ENCODE measurements around the gene PTTG1IP. TPM values are rescaled to one million over a fixed set of nuclear protein-coding genes. Genes with fewer than 3 reads are reported as not detected.

Gene PTTG1IP
- total and polyA plus RNA-seq, 2 donors (not counting 1 experiment from before 2014, with no cell fraction given), result 229 to 240 TPM

DNA sequence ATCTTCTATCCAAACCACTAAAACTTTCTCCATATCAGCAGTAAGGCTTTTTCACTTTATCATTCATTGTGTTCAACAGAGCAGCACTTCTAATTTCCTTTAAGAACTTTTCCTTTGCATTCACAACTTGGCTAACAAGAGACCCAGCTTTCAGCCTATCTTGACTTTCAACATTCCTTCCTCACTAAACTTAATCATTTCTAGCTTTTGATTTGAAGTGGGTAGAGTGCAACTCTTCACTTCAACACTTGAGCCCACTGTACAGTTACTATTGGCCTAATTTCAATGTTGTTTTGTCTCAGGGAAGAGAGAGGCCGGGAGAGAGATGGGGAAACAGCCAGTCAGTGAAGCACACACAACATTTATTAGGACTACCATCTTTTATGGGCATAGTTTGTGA is 73.8 kb downstream of the PTTG1IP start:
- peaks cover 4% of the 10 kb centered on the region for H3K4me1 ChIP-seq (ENCODE audit: control insufficient read depth, extremely low read depth, insufficient read depth, low read length)
- no peak overlapping the region for H3K4me3 ChIP-seq (replicated peaks in 1 of 4; ENCODE audit: control extremely low read depth in 1 of 4, insufficient read depth in 1 of 4, low read depth in 3 of 4, low read length in 4 of 4)
- H2AFZ ChIP-seq (ENCODE audit: low read length), result no peak overlapping the region
- no peak for TF ChIP-seq EZH2 (IDR thresholded peaks at IDR 0.05; ENCODE audit: low read length, missing control alignments)
- TF ChIP-seq, protein P1, sequence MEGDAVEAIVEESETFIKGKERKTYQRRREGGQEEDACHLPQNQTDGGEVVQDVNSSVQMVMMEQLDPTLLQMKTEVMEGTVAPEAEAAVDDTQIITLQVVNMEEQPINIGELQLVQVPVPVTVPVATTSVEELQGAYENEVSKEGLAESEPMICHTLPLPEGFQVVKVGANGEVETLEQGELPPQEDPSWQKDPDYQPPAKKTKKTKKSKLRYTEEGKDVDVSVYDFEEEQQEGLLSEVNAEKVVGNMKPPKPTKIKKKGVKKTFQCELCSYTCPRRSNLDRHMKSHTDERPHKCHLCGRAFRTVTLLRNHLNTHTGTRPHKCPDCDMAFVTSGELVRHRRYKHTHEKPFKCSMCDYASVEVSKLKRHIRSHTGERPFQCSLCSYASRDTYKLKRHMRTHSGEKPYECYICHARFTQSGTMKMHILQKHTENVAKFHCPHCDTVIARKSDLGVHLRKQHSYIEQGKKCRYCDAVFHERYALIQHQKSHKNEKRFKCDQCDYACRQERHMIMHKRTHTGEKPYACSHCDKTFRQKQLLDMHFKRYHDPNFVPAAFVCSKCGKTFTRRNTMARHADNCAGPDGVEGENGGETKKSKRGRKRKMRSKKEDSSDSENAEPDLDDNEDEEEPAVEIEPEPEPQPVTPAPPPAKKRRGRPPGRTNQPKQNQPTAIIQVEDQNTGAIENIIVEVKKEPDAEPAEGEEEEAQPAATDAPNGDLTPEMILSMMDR (conservative IDR thresholded peaks at IDR 0.05 in 1 of 2, IDR thresholded peaks at IDR 0.05 in 1 of 2; ENCODE audit: low read depth in 1 of 2, low read length in 2 of 2), result no peak
- H3K27me3 ChIP-seq (ENCODE audit: control insufficient read depth, insufficient read depth, low read length), result no peaks in the 10 kb centered on the region
- H3K9ac ChIP-seq (ENCODE audit: insufficient read depth, low read length), result no peak overlapping the region
- H3K27ac ChIP-seq (ENCODE audit: insufficient read depth, low read length), result no peak overlapping the region
- no peaks in the 10 kb centered on the region for H4K20me1 ChIP-seq (ENCODE audit: control insufficient read depth, extremely low read depth, insufficient read depth, low read length)
- DNase-seq (ENCODE audit: low read depth in 2 of 2), result no peak
- peaks cover 61% of the 10 kb centered on the region for H3K79me2 ChIP-seq (ENCODE audit: control insufficient read depth, insufficient read depth, low read length)
- peak overlapping the region; percentile 44 for H3K4me2 ChIP-seq (ENCODE audit: extremely low read depth, insufficient read depth, low read length)
- H3K9me3 ChIP-seq (ENCODE audit: control insufficient read depth, insufficient read depth, low read depth, low read length), result no peaks in the 10 kb centered on the region
- peaks cover 7% of the 10 kb centered on the region for H3K36me3 ChIP-seq (ENCODE audit: control insufficient read depth, insufficient read depth, low read length)

Other genes with a start within 250 kb of the PTTG1IP start
- gene KRTAP10-9, start 246.6 kb downstream of the PTTG1IP start, total RNA-seq, result not detected in 2 replicates
- gene KRTAP10-9, start 246.6 kb downstream of the PTTG1IP start, polyA plus RNA-seq, result not detected in 2 replicates
- gene KRTAP10-10, start 236.3 kb downstream of the PTTG1IP start, total RNA-seq, result not detected in 2 replicates
- not detected in 2 replicates for gene KRTAP10-10, start 236.3 kb downstream of the PTTG1IP start, polyA plus RNA-seq
- gene KRTAP10-11, start 227.3 kb downstream of the PTTG1IP start, total RNA-seq, result not detected in 2 replicates
- not detected in 2 replicates for gene KRTAP10-11, start 227.3 kb downstream of the PTTG1IP start, polyA plus RNA-seq
- gene KRTAP12-4, start 219.0 kb downstream of the PTTG1IP start, total RNA-seq, result not detected in 2 replicates
- gene KRTAP12-4, start 219.0 kb downstream of the PTTG1IP start, polyA plus RNA-seq, result not detected in 2 replicates
- gene KRTAP12-3, start 215.8 kb downstream of the PTTG1IP start, total RNA-seq, result not detected in 2 replicates
- not detected in 2 replicates for gene KRTAP12-3, start 215.8 kb downstream of the PTTG1IP start, polyA plus RNA-seq
- not detected in 2 replicates for gene KRTAP12-2, start 206.8 kb downstream of the PTTG1IP start, total RNA-seq
- gene KRTAP12-2, start 206.8 kb downstream of the PTTG1IP start, polyA plus RNA-seq, result not detected in 2 replicates
- gene KRTAP12-1, start 191.5 kb downstream of the PTTG1IP start, total RNA-seq, result not detected in 2 replicates
- gene KRTAP12-1, start 191.5 kb downstream of the PTTG1IP start, polyA plus RNA-seq, result not detected in 2 replicates
- not detected in 2 replicates for gene KRTAP10-12, start 176.5 kb downstream of the PTTG1IP start, total RNA-seq
- gene KRTAP10-12, start 176.5 kb downstream of the PTTG1IP start, polyA plus RNA-seq, result not detected in 2 replicates
- not detected in 2 replicates for gene TSPEAR, start 162.1 kb downstream of the PTTG1IP start, total RNA-seq
- gene TSPEAR, start 162.1 kb downstream of the PTTG1IP start, polyA plus RNA-seq, result not detected in 2 replicates
- gene UBE2G2, start 71.9 kb downstream of the PTTG1IP start, total RNA-seq, result 61.9 and 74.2 TPM in 2 replicates
- gene UBE2G2, start 71.9 kb downstream of the PTTG1IP start, polyA plus RNA-seq, result 49.7 and 63.6 TPM in 2 replicates
- 74.2 and 96.3 TPM in 2 replicates for gene SUMO3, start 55.6 kb downstream of the PTTG1IP start, total RNA-seq
- 190 and 230 TPM in 2 replicates for gene SUMO3, start 55.6 kb downstream of the PTTG1IP start, polyA plus RNA-seq
- gene ITGB2, start 47.2 kb upstream of the PTTG1IP start, total RNA-seq, result not detected in 2 replicates
- gene ITGB2, start 47.2 kb upstream of the PTTG1IP start, polyA plus RNA-seq, result 0.05 TPM in 1 of 2 replicates, not detected in the other
- 14.9 and 16.2 TPM in 2 replicates for gene SLX9, start 66.3 kb upstream of the PTTG1IP start, total RNA-seq
- 9.7 and 12.2 TPM in 2 replicates for gene SLX9, start 66.3 kb upstream of the PTTG1IP start, polyA plus RNA-seq
- gene ADARB1, start 200.9 kb upstream of the PTTG1IP start, total RNA-seq, result 22.9 and 25.3 TPM in 2 replicates
- gene ADARB1, start 200.9 kb upstream of the PTTG1IP start, polyA plus RNA-seq, result 10.1 and 20.2 TPM in 2 replicates